GM21737 (cell line): ENCODE data around the gene MTRF1L.
"Not testable (repeated sequence)": the region's sequence is repeated elsewhere in the genome, so short reads cannot be mapped to it uniquely, and the experiment has no call there.

ENCODE experiments used
- ATAC-seq: cut with Tn5 transposase; IDR thresholded peaks from one replicate; pipeline ENCODE4 v1.9.1; 2021; ENCODE audit warnings: mild to moderate bottlenecking, moderate library complexity; ENCODE audit not compliant: unreplicated experiment

MTRF1L gene

DNA sequence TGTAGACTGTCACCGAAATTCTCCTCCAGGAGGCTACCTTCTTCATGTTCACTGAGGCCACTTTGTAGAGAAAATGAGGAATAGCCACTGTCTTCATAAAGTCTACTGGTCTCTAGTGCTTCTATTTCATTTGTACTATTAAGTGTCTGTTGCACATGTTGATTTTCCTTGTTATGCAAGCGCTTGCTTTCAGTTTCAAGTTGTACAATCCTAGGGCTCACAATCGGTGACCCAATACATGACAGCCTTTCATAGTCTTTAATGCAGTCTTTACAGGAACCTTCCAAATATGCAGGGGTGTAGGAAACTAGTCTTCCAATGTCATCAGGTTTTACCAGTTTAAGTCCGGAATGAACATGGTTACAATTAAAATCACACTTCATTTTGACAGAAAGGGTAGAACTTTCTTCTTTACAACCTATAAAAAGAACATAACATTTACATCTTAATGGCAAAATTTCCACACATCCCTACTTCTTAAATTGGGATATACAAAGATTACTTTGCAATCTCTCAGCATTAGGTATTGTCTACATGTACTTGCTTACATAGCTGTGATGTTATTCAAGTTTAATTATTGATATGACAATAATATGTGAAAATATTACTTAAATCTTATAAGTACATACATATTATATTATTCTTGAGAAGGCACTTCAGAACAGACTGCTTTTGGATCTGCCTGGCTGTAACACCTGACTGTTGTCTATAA, 27.1 kb downstream of the MTRF1L start:
- ATAC-seq, result no peak

DNA sequence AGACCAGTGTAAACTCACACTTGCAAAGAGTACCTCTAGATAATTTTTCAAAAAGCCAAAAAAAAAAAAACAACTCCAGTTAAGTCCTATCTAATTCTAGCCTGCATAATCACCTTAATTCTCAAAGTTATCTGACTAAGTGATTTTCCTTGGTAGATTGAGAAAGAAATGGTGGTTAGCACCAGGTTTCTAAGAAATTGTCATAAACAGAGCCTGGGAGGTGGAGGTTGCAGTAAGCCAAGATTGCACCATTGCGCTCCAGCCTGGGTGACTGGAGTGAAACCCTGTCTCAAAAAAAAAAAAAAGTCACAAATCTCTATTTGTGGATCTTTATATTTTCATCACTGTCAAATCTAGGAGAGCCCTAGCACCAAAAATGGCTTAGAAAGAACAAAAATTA, 28.6 kb downstream of the MTRF1L start:
- no peak for ATAC-seq

DNA sequence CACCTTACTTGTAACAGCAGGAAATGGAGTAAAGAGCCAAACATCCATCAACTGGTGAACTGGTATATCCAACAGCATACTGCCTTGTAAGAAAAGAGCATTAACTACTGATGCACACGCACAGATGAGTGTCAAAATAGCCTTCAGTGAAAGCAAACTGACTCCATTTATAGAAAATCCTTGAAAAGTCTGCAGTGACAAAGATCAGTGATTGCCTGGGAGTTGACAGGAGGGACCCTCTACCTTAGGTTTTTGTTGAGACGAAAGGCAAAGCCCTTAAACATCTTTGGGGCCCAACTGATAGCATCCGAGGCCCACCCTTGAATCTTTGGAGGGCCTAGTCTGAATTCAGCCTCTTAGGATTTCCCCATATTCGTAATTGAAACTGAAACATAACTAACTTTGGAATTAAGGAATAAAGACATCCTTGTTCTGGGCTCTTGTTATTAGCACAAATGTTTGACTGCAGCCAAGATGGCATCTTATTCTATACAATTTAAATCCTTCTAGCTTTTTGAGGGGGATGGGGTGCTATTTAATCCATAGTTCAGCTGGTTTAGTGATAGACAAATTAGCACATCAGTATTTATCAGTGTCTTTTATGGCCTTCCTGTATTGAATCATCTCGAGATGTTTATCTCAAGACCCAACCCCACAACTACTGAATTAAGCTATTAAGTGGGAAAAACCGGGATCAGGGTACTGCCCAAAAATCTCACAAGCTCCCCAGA, 32.7 kb downstream of the MTRF1L start:
- ATAC-seq, result no peak

DNA sequence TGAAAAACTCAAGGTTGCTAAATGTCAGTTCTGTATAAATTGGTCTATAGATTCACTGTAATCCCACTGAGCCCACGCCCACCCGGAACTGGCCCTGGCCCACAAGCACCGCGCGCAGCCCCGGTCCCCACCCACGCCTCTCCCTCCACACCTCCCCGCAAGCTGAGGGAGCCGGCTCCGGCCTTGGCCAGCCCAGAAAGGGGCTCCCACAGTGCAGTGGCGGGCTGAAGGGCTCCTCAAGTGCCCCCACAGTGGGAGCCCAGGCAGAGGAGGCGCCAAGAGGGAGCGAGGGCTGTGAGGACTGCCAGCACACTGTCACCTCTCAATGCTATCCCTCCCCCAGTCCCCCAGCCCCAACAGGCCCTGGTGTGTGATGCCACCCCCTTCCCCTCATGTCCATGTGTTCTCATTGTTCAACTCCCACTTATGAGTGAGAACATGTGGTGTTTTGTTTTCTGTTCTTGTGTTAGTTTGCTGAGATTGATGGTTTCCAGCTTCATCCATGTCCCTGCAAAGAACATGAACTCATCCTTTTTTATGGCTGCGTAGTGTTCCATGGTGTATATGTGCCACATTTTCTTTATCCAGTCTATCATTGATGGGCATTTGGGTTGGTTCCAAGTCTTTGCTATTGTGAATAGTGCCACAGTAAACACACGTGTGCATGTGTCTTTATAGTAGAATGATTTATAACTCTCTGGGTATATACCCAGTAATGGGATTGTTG, 36.2 kb downstream of the MTRF1L start:
- ATAC-seq, result not testable (repeated sequence)

DNA sequence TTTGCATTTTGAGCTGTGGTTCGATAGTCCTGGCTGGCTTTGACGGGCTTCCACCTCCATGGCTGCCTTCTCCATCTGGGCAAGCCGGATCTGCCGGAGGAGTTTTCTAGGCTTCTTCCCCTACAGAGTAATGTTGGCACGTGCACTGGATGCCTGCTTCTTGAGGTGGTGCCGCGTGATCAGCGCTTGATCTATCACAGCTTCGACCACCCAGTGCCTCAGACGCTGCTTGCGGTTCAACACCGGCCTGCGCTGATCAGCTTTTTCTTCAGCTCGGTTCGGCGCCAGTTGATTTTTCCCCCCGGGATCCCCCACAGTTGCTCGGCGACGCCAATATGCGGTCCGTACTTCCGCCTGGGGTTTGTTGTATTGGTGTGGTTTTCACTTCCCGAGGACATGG, 43.2 kb downstream of the MTRF1L start:
- ATAC-seq, result no peak

DNA sequence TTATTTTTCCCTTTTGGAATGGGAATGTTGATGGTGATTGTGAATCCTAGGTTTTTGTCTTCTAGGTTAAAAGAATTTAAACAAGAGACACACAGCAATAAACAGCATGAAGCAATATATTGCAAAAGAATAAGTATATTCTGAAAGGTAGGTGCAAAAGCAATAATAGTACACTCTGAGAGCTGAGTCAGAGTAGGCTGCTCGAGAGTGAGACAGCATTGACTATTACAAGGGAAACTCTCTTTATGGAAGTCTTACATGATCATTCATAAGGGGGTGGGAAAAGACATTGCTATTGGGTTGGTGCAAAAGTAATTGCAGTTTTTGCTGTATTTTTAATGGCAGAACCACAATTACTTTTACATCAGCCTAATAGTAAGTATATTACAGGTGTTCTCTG, 44.7 kb downstream of the MTRF1L start:
- ATAC-seq, result no peak

DNA sequence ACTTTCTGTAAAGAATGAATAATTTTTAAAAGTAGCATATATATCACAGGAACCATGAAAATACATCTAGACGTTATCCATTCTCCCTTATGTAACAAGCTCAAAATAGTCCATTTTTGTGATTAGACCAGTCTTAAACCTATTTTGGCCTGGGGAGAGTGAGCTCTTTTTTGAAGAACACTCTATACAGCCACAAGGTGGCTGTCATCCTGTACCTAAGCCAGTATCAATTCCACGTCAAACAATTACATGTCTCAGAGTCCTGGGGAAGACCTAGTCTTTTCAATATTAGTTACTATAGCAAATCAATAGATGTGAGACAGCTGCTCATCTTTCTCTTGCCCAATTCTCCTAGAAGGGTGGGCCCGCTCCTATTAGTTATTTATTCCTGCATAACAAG, 48.1 kb downstream of the MTRF1L start:
- ATAC-seq, result no peak

DNA sequence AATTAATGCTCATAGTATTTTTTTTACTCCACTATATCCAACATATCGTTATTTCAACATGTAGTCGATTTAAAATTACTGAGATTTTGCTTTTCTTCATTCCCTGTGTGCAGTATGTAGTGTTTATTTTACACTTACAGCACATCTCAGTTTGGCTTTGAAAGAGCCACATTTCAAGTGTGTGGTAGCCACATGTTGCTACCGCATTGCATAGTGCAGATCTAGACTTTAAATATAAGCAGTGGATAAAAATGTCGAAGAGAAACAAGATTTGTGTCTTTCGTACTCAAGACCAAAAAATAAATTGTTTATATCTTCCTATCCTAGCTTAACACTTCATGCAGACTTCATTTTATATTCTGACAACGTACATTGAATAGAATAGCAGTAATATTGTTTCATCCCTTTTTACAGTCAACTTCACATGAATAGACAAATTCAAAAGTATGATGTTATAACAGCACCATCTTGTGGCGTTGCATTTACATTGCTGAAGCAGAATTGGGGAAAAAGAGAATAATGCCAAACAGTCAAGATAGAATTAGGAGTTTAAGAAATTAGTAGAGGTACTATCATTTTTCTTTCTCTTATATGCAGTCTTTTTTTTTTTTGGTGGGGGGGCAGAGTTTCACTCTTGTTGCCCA, 49.5 kb downstream of the MTRF1L start:
- no peak for ATAC-seq

DNA sequence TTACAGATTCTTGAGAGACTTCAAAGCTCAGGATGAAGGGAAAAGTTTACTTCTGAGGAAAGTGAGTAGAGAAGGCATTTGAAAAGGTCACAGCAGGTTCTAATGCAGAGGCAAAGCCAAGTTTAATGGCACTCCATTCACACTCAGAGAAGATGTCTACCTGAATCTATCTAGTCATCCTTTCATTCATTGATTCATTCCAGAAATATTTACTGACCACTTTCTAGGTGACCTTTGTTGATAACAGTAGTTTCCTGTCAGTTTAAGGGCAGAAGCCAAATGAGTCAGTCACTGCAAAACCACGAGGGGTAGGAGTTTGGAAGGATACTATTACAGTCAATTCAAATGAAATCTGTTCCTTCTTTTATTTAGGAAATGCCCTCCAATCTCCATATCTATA, 50.5 kb downstream of the MTRF1L start:
- no peak for ATAC-seq

DNA sequence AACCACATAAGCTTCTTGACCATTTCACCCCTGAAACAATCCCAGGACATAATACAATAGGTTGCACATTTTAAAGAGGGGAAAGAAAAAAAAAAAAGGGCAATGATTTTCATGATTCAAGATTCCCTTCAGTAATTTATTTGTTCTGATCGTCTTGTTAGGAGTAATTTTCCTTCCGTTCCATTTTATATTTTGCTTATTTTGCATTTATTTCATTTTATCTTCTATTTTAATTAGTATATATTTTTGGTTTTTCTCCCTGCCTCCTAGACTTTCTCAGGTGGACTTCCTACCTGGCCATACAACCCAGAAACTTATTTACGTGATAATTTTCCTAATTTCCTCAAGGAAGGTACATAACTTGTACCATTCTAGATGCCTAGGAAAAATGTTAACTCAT, 52.3 kb downstream of the MTRF1L start:
- no peak for ATAC-seq

DNA sequence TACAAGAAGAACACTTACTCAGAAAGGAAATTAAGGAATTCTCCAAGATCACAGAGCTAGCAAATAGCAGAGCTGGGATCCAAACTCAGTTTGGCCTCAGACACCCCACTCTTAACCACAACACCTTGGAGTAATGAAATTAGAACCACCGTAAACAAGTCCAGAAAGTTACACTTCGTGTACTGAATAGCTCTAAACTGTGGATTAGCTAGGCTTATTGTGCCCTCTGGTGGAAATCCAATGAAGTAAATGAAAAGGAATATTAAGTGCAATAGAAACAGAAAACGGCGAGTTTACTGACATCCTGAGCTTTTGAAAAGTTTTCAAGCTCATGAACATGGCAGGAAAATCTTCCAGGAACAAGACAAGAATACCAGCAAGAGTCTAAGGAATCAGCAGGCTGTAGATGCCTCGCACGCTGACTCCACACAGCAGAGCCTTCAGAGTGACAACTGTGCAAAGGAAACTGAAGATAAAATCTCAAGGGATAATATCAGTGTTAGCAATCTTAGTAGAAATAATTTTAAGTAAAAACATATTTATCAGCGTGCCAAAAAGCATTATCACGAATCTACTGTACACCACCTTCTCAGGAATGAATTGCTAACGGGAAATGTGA, 54.2 kb downstream of the MTRF1L start:
- peak; percentile 72 for ATAC-seq

DNA sequence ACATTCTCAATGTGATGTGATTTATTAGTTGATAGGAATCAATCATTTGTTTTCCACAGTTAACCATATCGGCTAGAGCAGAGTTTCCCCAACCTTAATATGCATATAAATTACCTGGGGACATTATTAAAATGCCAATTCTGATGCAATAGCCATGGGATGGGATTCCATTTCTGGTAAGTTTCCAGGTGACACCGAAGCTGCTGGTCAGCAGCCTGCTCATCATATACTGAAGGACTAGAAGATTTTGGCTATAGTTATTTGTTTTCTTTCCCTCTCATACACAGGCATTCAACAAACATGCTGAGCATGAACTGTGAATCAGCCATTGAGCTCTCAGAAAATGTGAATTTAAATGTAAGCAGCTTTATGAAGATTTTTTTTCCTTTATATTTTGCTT, 55.5 kb downstream of the MTRF1L start:
- ATAC-seq, result no peak

DNA sequence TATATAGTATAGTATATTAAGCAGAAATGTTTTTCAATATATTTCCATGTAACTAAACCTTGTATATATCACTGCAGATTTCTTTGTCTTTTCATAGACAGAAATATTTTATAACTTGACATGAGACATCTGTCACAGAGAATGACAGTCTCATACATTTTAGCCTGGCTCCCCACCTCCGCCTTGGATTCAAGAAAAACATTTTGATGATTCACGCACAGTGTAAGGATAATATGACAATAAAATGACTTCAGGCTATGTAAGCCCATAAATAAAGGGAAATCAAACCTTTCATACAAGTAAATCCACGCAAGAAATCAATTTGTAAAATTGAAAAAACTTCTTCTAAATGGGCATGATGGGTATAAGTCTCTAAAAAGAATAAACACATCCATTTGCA, 56.0 kb downstream of the MTRF1L start:
- no peak for ATAC-seq

DNA sequence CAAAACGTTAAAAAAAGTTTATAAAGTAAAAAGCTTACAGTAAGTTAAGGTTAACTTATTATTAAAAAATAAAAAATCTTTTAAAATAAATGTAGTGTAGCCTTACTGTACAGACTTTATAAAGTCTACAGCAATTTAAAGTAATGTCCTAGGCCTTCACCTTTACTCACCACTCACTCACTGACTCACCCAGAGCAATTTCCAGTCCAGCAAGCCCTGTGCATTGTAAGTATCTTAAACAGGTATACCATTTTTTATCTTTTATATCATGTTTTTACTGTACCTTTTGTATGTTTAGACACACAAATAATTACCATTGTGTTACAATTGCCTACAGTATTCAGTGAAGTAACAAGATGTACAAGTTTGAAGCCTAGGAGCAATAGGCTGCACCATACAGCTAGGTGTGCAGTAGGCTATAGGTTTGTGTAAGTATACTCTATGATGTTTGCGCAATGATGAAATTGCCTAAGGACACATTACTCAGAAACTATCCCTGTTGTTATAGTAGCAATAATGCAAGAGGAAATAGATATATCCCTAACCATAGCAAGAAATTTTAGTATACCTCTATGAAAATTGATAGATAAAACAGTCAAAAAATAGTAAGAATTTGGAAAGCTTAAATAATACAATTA, 59.1 kb downstream of the MTRF1L start:
- ATAC-seq, result no peak

DNA sequence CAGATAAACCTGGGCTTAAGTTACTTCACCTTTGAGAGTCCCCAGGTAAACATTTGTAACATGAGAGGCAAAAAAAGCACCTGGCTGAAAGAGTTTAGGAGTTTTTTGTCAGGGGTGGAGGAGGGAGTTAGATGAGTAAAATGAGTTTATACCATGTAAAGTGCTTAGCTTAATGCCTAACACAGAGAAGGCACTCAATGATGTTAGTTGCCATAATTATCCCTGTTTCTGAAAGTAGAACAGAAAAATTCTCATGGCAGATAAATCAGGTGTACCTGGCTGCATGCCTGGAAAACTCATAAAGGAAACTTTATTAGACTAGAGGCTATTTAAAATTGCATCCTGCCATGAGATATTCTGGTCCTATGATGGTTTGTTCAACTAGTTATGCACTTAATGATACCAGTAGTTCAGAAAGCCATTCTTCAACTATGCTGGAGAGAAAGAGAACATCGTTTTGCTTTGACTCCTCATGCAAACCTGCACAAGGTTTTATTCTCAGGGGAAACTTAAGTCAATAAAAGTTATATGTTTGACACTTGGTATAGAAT, 60.1 kb downstream of the MTRF1L start:
- no peak for ATAC-seq

DNA sequence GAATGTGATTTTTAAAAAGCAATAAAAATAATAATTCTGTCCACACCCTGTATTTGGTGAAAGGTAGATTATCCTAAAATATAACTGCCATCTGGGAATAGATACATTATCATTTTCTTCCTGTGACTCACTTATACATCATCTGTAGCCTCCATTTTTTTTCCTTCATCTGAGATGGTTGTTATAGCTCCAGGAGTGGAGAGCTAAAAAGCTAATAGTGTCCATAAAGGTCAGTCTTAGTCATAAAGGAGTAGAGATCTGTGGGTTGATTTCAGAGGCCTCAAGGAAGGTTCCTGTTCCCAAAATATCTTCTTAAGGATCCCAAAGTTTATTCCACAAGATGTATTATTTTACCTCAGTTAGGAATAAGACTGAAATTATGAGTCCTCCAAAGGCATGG, 60.8 kb downstream of the MTRF1L start:
- no peak for ATAC-seq
